Measurements from ENCODE around the gene BORCS8.
"Not testable (repeated sequence)": the region's sequence is repeated elsewhere in the genome, so short reads cannot be mapped to it uniquely, and the experiment has no call there.

Gene BORCS8

GRCh38 chr19:19148504-19148903, 43.4 kb downstream of the BORCS8 start:
- DNase-seq (ENCODE audit: low read depth): not testable (repeated sequence)

GRCh38 chr19:19147344-19147743, 44.6 kb downstream of the BORCS8 start:
- no peak for DNase-seq (ENCODE audit: low read depth)

- no peak for DNase-seq (ENCODE audit: low read depth)
Observed at GRCh38 chr19:19146865-19147264, 45.1 kb downstream of the BORCS8 start.

- DNase-seq (ENCODE audit: low read depth): no peak
Observed at GRCh38 chr19:19145684-19146608, 46.0 kb downstream of the BORCS8 start.

- no peak for DNase-seq (ENCODE audit: low read depth)
Observed at GRCh38 chr19:19145281-19145680, 46.7 kb downstream of the BORCS8 start.

- no peak for DNase-seq (ENCODE audit: low read depth)
Observed at GRCh38 chr19:19142347-19142746, 49.6 kb downstream of the BORCS8 start.

GRCh38 chr19:19140476-19140875, 51.5 kb downstream of the BORCS8 start:
- no peak for DNase-seq (ENCODE audit: low read depth)

GRCh38 chr19:19139876-19140229, 52.1 kb downstream of the BORCS8 start:
- no peak for DNase-seq (ENCODE audit: low read depth)

- peak; percentile 97 for DNase-seq (ENCODE audit: low read depth)
Observed at GRCh38 chr19:19138109-19138981, 53.6 kb downstream of the BORCS8 start, which contains the start of gene TMEM161A. TMEM161A (minus strand) TSS chr19:19138478; CDS start chr19:19138428, 50 bp downstream.

GRCh38 chr19:19137556-19138108, 54.3 kb downstream of the BORCS8 start:
- no peak for DNase-seq (ENCODE audit: low read depth)

GRCh38 chr19:19135713-19136112, 56.2 kb downstream of the BORCS8 start:
- not testable (repeated sequence) for DNase-seq (ENCODE audit: low read depth)

- no peak for DNase-seq (ENCODE audit: low read depth)
Observed at GRCh38 chr19:19134687-19135158, 57.2 kb downstream of the BORCS8 start.

GRCh38 chr19:19133985-19134384, 58.0 kb downstream of the BORCS8 start:
- no peak for DNase-seq (ENCODE audit: low read depth)

GRCh38 chr19:19132912-19133311, 59.0 kb downstream of the BORCS8 start:
- DNase-seq (ENCODE audit: low read depth): no peak

- DNase-seq (ENCODE audit: low read depth): no peak
Observed at GRCh38 chr19:19131989-19132388, 60.0 kb downstream of the BORCS8 start.

Data from GM04503 (cell line).